Neuronal stem cell (in vitro differentiated cells): ENCODE measurements around the gene LGALS3BP.

Source experiments
- DNase-seq: peaks from one replicate; pipeline ENCODE4 v3.0.0-alpha.2; 2013; ENCODE audit warnings: low spot score
- H2AFZ ChIP-seq: one replicate; pipeline ENCODE4 v1.6.1; 2013; ENCODE audit warnings: mild to moderate bottlenecking, low read length, inconsistent platforms
- H2AK5ac ChIP-seq: 2 replicates; pipeline ENCODE4 v1.6.1; 2013; ENCODE audit warnings: low read depth, mild to moderate bottlenecking, inconsistent platforms, low read length, moderate library complexity, mixed read lengths
- H2BK120ac ChIP-seq: 2 replicates; pipeline ENCODE4 v1.6.1; 2013; ENCODE audit warnings: low read depth, mild to moderate bottlenecking, inconsistent platforms, low read length, moderate library complexity, mixed read lengths
- H2BK12ac ChIP-seq: one replicate; pipeline ENCODE4 v1.6.1; 2013; ENCODE audit warnings: low read length, inconsistent platforms
- H2BK15ac ChIP-seq: 2 replicates; pipeline ENCODE4 v1.6.1; 2013; ENCODE audit warnings: mild to moderate bottlenecking, low read length, inconsistent platforms, mixed read lengths
- H2BK5ac ChIP-seq: one replicate; pipeline ENCODE4 v1.6.1; 2013; ENCODE audit warnings: inconsistent platforms, mild to moderate bottlenecking, low read length, moderate library complexity
- H3K14ac ChIP-seq: one replicate; pipeline ENCODE4 v1.6.1; 2013; ENCODE audit warnings: low read length, inconsistent platforms
- H3K18ac ChIP-seq: 2 replicates; pipeline ENCODE4 v1.6.1; 2013; ENCODE audit warnings: low read length, inconsistent platforms
- H3K23ac ChIP-seq: 2 replicates; pipeline ENCODE4 v1.6.1; 2013; ENCODE audit warnings: low read depth, mild to moderate bottlenecking, mixed read lengths, low read length, inconsistent platforms; ENCODE audit not compliant: poor library complexity
- H3K27ac ChIP-seq: replicated peaks from 3 replicates; pipeline ENCODE4 v1.5.1; 2013; ENCODE audit warnings: low read length, inconsistent platforms
- H3K27me3 ChIP-seq, 3 experiments: 2 replicates each; pipeline ENCODE4 v1.6.1; 2013; ENCODE audit warnings: low read length in 3 of 3, mild to moderate bottlenecking in 2 of 3, inconsistent platforms in 1 of 3, low read depth in 1 of 3, mixed read lengths in 1 of 3, moderate library complexity in 1 of 3; ENCODE audit not compliant: control insufficient read depth in 3 of 3, insufficient read depth in 3 of 3
- H3K36me3 ChIP-seq, 2 donors: replicated peaks in 1 of 2; 2 replicates each; pipeline ENCODE4 v1.6.1; 2013; ENCODE audit warnings: low read length in 2 of 2; ENCODE audit not compliant: control insufficient read depth in 2 of 2, insufficient read depth in 2 of 2
- H3K4ac ChIP-seq: 2 replicates; pipeline ENCODE4 v1.6.1; 2013; ENCODE audit warnings: inconsistent platforms, mild to moderate bottlenecking, low read length, moderate library complexity
- H3K4me1 ChIP-seq, 2 donors: 1 replicate in 1 of 2; 2 replicates in 1 of 2; pipeline ENCODE4 v1.6.1; 2013; ENCODE audit warnings: low read length in 2 of 2, low read depth in 1 of 2; ENCODE audit not compliant: control insufficient read depth in 2 of 2, insufficient read depth in 1 of 2
- H3K4me2 ChIP-seq: one replicate; pipeline ENCODE4 v1.6.1; 2013; ENCODE audit warnings: mild to moderate bottlenecking, low read length, inconsistent platforms; ENCODE audit not compliant: insufficient read depth, poor library complexity, severe bottlenecking
- H3K4me3 ChIP-seq, 2 donors: 2 replicates each; pipeline ENCODE4 v1.5.1; 2013; ENCODE audit warnings: low read length in 2 of 2, mild to moderate bottlenecking in 2 of 2, inconsistent platforms in 1 of 2, moderate library complexity in 1 of 2
- H3K79me1 ChIP-seq: one replicate; pipeline ENCODE4 v1.6.1; 2013; ENCODE audit warnings: low read depth, mild to moderate bottlenecking, inconsistent platforms, low read length, moderate library complexity
- H3K9ac ChIP-seq: one replicate; pipeline ENCODE4 v1.6.1; 2013; ENCODE audit warnings: mild to moderate bottlenecking, low read depth, low read length, inconsistent platforms; ENCODE audit not compliant: poor library complexity
- H3K9me3 ChIP-seq, 2 donors: replicated peaks in 1 of 2; 2 replicates each; pipeline versions ENCODE3 to v1.6.1; 2013; ENCODE audit warnings: low read length in 2 of 2, mild to moderate bottlenecking in 2 of 2, inconsistent platforms in 1 of 2, low read depth in 1 of 2, mixed read lengths in 1 of 2, moderate library complexity in 1 of 2; ENCODE audit not compliant: control insufficient read depth in 2 of 2, insufficient read depth in 1 of 2
- H4K8ac ChIP-seq: one replicate; pipeline ENCODE4 v1.6.1; 2013; ENCODE audit warnings: low read depth, mild to moderate bottlenecking, inconsistent platforms, low read length, moderate library complexity
- H4K91ac ChIP-seq: one replicate; pipeline ENCODE4 v1.6.1; 2013; ENCODE audit warnings: low read length, low read depth, mild to moderate bottlenecking, inconsistent platforms; ENCODE audit not compliant: poor library complexity
- WGBS, 2 donors: extraction: QIAGEN DNeasy Blood & Tissue Kit; methylation state at CpG; one replicate each; pipeline ENCODE4 v1.1.7; 2013; ENCODE audit warnings: missing lambda C conversion rate in 2 of 2, mixed read lengths in 1 of 2; ENCODE audit not compliant: insufficient read length in 2 of 2, insufficient replicate concordance in 1 of 2; ENCODE audit errors: extremely low coverage in 2 of 2; 5-methylcytosine and 5-hydroxymethylcytosine counted together

The LGALS3BP gene

GRCh38 chr17:78974635-78975591, 4.8 kb downstream of the LGALS3BP start:
- Histone ChIP-seq H3K4ac (no peak overlapping the region), H4K8ac (no peak overlapping the region), H3K4me3 (no peak overlapping the region), H3K14ac (no peak overlapping the region), H3K4me2 (no peak overlapping the region), H2BK15ac (no peak overlapping the region), H3K9me3 (no peaks in the 10 kb centered on the region), H3K79me1 (no peaks in the 10 kb centered on the region), H3K23ac (no peak overlapping the region), H3K27me3 (no peaks in the 10 kb centered on the region), H2BK12ac (peak overlapping the region; percentile 82), H2BK5ac (no peak overlapping the region), H4K91ac (no peak overlapping the region), H3K36me3 (peaks cover 3 to 4% of the 10 kb centered on the region in 2 donors), H3K18ac (no peak overlapping the region), H3K9ac (peak overlapping the region; percentile 12), H3K27ac (no peak overlapping the region), H2BK120ac (no peak overlapping the region), H2AK5ac (no peak overlapping the region), H2AFZ (no peak overlapping the region), H3K4me1 (peaks cover 18 to 19% of the 10 kb centered on the region in 2 donors)
- WGBS, 2 donors: no CpG with 5 or more reads among the region's 30 CpGs
- no peak for DNase-seq

- Histone ChIP-seq H3K18ac (peak overlapping the region; percentile 53), H4K91ac (no peak overlapping the region), H3K9me3 (no peaks in the 10 kb centered on the region), H3K4me1 (peaks cover 10 to 15% of the 10 kb centered on the region in 2 donors), H3K9ac (peak overlapping the region; percentile 18), H2BK15ac (no peak overlapping the region), H3K27me3 (no peaks in the 10 kb centered on the region), H3K4me3 (no peak overlapping the region), H3K36me3 (peaks cover 4 to 6% of the 10 kb centered on the region in 2 donors), H3K4me2 (no peak overlapping the region), H3K79me1 (no peaks in the 10 kb centered on the region), H2AK5ac (peak overlapping the region; percentile 90), H3K14ac (no peak overlapping the region), H2BK5ac (peak overlapping the region; percentile 95), H3K23ac (no peak overlapping the region), H2BK120ac (peak overlapping the region; percentile 27), H3K4ac (peak overlapping the region; percentile 18), H3K27ac (no peak overlapping the region), H4K8ac (peak overlapping the region; percentile 31), H2AFZ (no peak overlapping the region), H2BK12ac (no peak overlapping the region)
- no peak for DNase-seq
- no CpG with 5 or more reads among the region's 23 CpGs for WGBS, 2 donors
Measured at GRCh38 chr17:78973792-78974520, 5.8 kb downstream of the LGALS3BP start.

GRCh38 chr17:78973196-78973595, 6.5 kb downstream of the LGALS3BP start:
- no peak overlapping the region for H3K9ac ChIP-seq
- peak overlapping the region; percentile 79 for H2BK15ac ChIP-seq
- WGBS, 2 donors: no CpG with 5 or more reads among the region's 11 CpGs
- H3K4ac ChIP-seq: no peak overlapping the region
- no peak overlapping the region for H3K14ac ChIP-seq
- H2BK12ac ChIP-seq: no peak overlapping the region
- H3K27ac ChIP-seq: peak overlapping the region; percentile 36
- no peak overlapping the region for H4K91ac ChIP-seq
- no peak overlapping the region for H3K4me2 ChIP-seq
- no peaks in the 10 kb centered on the region for H3K27me3 ChIP-seq
- peak overlapping the region; percentile 84 for H3K18ac ChIP-seq
- peak; percentile 29 for DNase-seq
- H3K4me1 ChIP-seq: peaks cover 10 to 15% of the 10 kb centered on the region in 2 donors
- H2AFZ ChIP-seq: no peak overlapping the region
- no peaks in the 10 kb centered on the region for H3K79me1 ChIP-seq
- H3K4me3 ChIP-seq: no peak overlapping the region
- no peaks in the 10 kb centered on the region for H3K9me3 ChIP-seq
- no peak overlapping the region for H4K8ac ChIP-seq
- peak overlapping the region; percentile 78 for H2AK5ac ChIP-seq
- peak overlapping the region; percentile 60 for H3K23ac ChIP-seq
- H2BK120ac ChIP-seq: no peak overlapping the region
- H3K36me3 ChIP-seq: peaks cover 4 to 11% of the 10 kb centered on the region in 2 donors
- H2BK5ac ChIP-seq: peak overlapping the region; percentile 95
